C4-2B (cell line): ENCODE results near the gene TRH.
A peak's percentile ranks its signal among the peaks of the same experiment; 100 is the strongest.

Experiments used
- H3K27ac ChIP-seq: fragments of 450-650 bp; 2 replicates; pipeline ENCODE4 v1.5.1; 2017
- ZFX ChIP-seq: fragments of 450-650 bp; IDR thresholded peaks from 2 replicates; pipeline ENCODE4 v1.6.1; 2017
- TF ChIP-seq, protein P1 (sequence below): fragments of 450-650 bp; conservative IDR thresholded peaks from 2 replicates; pipeline ENCODE4 v1.5.1; 2017; ENCODE audit warnings: mild to moderate bottlenecking

Gene TRH

DNA sequence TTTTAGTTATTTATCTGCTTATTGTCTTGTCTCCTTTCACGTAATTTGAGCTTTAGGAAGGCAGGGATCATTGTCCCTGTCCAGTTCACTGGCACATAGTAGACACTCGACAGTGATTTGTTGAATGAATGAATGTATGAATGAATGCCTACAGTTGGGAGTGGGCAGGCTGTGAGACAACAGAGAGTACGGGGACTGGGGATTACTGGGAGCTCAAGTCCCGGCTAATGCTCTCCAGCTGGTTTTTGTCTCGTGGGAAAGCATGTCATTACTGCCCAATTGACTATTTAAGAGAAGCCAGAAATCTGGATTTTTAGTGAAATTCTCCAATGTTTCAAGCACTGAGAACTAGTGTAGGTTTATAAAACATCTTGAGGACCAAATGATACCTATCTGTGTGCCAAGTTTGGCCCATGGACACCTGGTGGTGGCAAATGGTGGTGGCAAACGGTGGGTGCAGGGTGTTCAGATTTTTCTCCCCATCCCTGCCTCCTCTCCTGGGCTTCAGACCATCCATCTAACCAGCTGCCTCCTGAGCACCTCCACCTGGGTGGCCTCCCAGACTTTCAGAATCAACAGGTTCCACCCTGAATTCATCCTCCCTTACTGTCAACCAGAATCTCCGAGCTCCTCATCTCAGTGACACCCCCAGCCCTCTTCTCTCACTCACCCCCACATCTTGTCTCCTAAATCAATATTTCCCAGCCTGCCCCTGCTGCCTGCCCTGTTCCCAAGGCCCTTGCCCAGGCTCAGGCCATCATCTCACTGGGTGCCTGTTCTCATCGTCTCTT, 36.2 kb upstream of the TRH start:
- no peak overlapping the region for H3K27ac ChIP-seq
- TF ChIP-seq ZFX = no peak
- TF ChIP-seq, protein P1, sequence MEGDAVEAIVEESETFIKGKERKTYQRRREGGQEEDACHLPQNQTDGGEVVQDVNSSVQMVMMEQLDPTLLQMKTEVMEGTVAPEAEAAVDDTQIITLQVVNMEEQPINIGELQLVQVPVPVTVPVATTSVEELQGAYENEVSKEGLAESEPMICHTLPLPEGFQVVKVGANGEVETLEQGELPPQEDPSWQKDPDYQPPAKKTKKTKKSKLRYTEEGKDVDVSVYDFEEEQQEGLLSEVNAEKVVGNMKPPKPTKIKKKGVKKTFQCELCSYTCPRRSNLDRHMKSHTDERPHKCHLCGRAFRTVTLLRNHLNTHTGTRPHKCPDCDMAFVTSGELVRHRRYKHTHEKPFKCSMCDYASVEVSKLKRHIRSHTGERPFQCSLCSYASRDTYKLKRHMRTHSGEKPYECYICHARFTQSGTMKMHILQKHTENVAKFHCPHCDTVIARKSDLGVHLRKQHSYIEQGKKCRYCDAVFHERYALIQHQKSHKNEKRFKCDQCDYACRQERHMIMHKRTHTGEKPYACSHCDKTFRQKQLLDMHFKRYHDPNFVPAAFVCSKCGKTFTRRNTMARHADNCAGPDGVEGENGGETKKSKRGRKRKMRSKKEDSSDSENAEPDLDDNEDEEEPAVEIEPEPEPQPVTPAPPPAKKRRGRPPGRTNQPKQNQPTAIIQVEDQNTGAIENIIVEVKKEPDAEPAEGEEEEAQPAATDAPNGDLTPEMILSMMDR = no peak; the same call in 1 of the 2 replicates

DNA sequence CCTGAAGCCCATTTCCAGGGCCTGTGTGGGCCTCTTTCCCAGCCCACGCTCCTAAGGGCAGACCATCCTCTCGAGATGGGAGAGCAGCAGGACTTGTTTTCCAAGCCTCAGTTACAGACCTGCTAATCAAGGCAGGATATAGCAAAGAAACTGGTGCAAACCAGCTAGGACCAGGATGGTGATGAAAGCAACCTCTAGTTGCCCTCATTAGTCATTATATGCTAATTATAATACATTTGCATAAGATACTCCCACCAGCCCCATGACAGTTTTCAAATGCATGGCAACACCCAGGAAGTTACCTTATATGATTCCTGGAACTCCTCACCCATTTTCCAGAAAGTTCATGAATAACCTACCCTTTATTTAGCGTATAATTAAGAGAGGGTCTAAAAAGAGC, 34.4 kb upstream of the TRH start:
- TF ChIP-seq, protein P1 = no peak
- TF ChIP-seq ZFX = no peak
- H3K27ac ChIP-seq = no peak overlapping the region

DNA sequence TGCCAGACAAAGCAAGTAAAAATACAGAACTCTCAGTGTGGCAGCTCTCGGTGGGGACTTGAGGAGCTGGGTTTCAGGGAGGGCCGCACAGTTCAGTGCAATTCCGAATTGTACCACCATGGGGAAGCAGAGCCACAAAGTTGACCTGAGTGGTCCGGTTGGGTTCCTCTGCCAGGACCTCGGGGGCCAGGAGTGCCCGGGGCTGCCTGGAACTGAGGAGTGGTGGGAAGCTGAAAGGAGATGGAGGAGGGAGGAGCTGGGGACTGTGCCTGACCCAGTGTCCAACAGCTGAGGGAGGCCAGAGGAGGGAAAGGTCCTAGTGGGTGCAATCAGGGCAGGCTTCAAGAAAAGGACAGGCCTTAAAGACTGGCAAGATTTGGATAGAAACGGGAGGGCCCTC, 32.2 kb upstream of the TRH start:
- no peak for TF ChIP-seq ZFX
- TF ChIP-seq, protein P1 = peak; percentile 87
- H3K27ac ChIP-seq = no peak overlapping the region

DNA sequence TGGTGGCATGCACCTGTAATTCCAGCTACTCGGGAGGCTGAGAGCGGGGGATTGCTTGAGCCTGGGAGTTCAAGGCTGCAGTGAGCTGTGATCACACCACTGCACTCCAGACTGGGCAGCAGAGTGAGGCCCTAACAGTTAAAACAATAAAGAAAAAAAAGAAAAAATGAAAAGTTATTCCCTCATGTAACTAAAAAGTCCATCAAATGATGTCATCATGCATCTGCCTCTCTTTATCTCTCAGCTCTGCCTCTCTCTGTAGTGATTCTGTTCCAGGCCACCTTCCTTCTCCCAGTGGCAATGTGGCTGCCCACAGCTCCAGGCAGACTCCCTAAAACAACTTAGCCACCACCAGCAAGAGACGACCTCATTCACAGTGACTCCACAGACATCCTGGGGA, 31.5 kb upstream of the TRH start:
- no peak for TF ChIP-seq ZFX
- H3K27ac ChIP-seq = no peak overlapping the region

DNA sequence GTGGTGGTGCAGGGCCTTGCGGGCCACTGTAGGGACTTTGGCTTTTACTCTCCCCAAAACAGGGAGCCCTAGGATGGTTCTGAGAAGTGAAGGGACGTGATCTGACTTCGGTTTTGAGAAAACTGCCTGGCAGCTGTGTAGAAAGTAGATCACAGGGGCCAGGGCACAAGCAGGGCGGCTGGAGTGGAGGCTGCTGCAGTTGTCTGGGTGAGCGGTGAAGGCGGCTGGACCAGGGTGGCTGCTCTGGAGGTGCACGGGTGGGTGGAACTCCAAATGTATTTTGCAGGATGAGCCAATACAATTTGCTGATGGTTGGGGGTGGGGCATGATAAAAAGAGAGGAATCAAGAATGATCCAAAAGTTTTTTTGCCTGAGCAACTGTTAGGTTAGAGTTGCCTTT, 29.8 kb upstream of the TRH start:
- H3K27ac ChIP-seq = no peak overlapping the region

DNA sequence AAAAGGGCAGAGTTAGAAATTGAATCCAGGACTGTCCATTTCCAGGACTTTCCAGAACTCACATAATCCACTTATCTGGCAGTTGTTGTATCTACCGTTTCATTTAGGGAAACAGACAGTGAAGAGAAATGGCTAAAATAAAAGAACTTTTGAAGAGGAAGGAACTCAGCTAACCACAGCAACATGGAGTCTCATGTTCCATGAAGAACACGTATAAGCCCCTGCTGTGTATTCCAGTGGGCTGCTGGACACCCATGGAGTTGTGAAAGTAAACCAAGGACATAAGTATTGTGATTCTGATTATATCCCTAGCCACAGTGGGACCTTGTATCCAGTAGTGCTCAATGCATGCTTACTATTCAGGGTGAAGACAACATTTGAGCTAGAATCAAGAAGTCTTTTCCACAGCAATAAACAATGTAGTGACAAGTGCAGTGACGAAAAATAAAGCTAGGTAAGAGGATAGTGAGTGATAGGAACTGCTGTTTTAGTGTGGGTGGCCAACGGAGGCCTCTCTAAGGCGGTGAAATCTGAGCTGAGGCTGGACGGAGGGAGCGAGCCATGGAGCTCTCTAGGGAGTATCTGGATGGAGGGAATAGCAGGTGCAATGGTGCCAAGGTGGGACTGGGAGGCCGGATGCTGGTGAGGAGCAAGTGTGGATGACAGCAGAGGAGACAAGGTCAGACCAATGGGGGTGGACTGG, 26.8 kb upstream of the TRH start:
- TF ChIP-seq, protein P1 = no peak
- no peak for TF ChIP-seq ZFX
- no peak overlapping the region for H3K27ac ChIP-seq

More for the DNA sequence above, 29.8 kb upstream of the TRH start:
- TF ChIP-seq, protein P1 = no peak
- no peak for TF ChIP-seq ZFX

DNA sequence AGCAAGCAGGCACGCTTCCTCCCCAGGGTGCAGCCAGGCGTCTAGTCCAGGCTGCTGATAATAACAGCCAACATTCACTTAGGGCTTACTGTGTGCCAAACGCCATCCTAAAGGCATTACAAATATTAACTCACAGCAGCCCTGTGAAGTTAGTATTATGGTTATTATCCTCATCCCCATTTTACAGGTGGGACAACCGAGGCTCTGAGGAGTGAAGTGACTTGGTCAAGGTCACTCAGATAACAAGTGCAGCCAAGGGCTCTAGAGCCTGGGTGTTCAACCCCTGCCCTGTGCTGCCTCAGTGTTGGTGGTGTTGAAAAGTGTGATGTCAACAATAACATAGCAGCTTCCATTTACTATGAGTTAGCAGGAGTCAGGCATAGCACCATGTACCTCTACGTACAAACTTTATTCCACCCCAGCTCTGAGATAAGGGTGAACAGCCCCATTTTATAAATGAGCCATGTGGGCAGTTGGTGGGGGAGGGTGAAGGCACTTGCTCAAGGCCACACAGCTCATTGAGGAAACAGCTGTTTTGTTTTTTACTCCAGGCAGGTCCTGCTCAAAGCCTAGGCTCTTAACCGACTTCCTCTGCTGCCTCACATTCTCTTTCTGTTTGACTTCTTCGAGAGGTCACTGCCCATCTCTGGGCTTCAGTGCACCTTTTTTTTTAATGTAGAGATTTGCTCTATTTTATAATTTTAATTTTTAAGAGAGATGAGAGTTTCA, 24.0 kb upstream of the TRH start:
- TF ChIP-seq, protein P1 = no peak
- no peak for TF ChIP-seq ZFX
- no peak overlapping the region for H3K27ac ChIP-seq
